Suprapubic skin (tissue), 4 donors: Measurements from ENCODE around the gene CPEB3.

Experiments used
- CTCF ChIP-seq, 2 donors: fragments of 200-600 bp in 1 of 2; fragments of 450-650 bp in 1 of 2; sonication (generic) in 1 of 2; IDR thresholded peaks; one replicate each; pipeline ENCODE4 v1.5.1; 2016 to 2019; ENCODE audit warnings: antibody characterized with exemption in 2 of 2, mild to moderate bottlenecking in 1 of 2, moderate library complexity in 1 of 2
- POLR2A ChIP-seq, 2 donors: fragments of 450-650 bp; IDR thresholded peaks; one replicate each; pipeline ENCODE4 v1.6.1; 2017; ENCODE audit warnings: antibody characterized with exemption in 2 of 2, mild to moderate bottlenecking in 2 of 2, moderate library complexity in 2 of 2
- POLR2AphosphoS5 ChIP-seq, 3 donors: sonication (generic); formaldehyde crosslinking; IDR thresholded peaks; one replicate each; pipeline ENCODE4 v1.6.1; 2017; ENCODE audit warnings: antibody characterized with exemption in 3 of 3

- TF ChIP-seq POLR2A (IDR thresholded peaks at IDR 0.05) = no peak
- no peak for TF ChIP-seq POLR2AphosphoS5 (IDR thresholded peaks at IDR 0.05)
- no peak for TF ChIP-seq CTCF (IDR thresholded peaks at IDR 0.05)
These were observed 176.8 kb downstream of the CPEB3 start for GRCh38 chr10:92113911-92114600.
